Measurements from ENCODE around the gene ASTN2. TPM values are rescaled to one million over a fixed set of nuclear protein-coding genes. Genes with fewer than 3 reads are reported as not detected.

Gene ASTN2
- total and polyA plus RNA-seq, 9 of the 15 experiments (the other 6 are each of a cell fraction or from before 2014, with no cell fraction given): 0.56 to 3.5 (median 1.9) TPM

DNA sequence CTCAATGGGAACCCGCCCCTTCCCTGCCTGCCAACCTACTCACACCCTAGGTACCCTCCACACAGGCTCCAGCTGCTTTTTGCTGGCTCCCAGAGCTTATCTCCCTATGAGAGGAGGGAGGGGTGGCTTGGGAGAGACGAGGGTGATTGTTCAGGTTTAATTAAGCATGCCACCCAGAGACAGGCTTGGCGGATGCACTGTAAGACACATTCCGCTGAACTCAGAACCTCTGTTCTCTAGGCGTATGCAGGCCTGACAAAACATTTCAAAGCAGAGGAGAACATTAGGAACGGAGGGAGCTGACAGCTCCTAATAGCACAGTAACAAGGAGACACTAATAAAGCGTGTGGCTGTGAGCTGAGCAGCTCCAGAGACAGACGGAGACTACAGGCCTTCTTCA lies 647.6 kb downstream of the ASTN2 start (continued):
- TF ChIP-seq, protein P1, sequence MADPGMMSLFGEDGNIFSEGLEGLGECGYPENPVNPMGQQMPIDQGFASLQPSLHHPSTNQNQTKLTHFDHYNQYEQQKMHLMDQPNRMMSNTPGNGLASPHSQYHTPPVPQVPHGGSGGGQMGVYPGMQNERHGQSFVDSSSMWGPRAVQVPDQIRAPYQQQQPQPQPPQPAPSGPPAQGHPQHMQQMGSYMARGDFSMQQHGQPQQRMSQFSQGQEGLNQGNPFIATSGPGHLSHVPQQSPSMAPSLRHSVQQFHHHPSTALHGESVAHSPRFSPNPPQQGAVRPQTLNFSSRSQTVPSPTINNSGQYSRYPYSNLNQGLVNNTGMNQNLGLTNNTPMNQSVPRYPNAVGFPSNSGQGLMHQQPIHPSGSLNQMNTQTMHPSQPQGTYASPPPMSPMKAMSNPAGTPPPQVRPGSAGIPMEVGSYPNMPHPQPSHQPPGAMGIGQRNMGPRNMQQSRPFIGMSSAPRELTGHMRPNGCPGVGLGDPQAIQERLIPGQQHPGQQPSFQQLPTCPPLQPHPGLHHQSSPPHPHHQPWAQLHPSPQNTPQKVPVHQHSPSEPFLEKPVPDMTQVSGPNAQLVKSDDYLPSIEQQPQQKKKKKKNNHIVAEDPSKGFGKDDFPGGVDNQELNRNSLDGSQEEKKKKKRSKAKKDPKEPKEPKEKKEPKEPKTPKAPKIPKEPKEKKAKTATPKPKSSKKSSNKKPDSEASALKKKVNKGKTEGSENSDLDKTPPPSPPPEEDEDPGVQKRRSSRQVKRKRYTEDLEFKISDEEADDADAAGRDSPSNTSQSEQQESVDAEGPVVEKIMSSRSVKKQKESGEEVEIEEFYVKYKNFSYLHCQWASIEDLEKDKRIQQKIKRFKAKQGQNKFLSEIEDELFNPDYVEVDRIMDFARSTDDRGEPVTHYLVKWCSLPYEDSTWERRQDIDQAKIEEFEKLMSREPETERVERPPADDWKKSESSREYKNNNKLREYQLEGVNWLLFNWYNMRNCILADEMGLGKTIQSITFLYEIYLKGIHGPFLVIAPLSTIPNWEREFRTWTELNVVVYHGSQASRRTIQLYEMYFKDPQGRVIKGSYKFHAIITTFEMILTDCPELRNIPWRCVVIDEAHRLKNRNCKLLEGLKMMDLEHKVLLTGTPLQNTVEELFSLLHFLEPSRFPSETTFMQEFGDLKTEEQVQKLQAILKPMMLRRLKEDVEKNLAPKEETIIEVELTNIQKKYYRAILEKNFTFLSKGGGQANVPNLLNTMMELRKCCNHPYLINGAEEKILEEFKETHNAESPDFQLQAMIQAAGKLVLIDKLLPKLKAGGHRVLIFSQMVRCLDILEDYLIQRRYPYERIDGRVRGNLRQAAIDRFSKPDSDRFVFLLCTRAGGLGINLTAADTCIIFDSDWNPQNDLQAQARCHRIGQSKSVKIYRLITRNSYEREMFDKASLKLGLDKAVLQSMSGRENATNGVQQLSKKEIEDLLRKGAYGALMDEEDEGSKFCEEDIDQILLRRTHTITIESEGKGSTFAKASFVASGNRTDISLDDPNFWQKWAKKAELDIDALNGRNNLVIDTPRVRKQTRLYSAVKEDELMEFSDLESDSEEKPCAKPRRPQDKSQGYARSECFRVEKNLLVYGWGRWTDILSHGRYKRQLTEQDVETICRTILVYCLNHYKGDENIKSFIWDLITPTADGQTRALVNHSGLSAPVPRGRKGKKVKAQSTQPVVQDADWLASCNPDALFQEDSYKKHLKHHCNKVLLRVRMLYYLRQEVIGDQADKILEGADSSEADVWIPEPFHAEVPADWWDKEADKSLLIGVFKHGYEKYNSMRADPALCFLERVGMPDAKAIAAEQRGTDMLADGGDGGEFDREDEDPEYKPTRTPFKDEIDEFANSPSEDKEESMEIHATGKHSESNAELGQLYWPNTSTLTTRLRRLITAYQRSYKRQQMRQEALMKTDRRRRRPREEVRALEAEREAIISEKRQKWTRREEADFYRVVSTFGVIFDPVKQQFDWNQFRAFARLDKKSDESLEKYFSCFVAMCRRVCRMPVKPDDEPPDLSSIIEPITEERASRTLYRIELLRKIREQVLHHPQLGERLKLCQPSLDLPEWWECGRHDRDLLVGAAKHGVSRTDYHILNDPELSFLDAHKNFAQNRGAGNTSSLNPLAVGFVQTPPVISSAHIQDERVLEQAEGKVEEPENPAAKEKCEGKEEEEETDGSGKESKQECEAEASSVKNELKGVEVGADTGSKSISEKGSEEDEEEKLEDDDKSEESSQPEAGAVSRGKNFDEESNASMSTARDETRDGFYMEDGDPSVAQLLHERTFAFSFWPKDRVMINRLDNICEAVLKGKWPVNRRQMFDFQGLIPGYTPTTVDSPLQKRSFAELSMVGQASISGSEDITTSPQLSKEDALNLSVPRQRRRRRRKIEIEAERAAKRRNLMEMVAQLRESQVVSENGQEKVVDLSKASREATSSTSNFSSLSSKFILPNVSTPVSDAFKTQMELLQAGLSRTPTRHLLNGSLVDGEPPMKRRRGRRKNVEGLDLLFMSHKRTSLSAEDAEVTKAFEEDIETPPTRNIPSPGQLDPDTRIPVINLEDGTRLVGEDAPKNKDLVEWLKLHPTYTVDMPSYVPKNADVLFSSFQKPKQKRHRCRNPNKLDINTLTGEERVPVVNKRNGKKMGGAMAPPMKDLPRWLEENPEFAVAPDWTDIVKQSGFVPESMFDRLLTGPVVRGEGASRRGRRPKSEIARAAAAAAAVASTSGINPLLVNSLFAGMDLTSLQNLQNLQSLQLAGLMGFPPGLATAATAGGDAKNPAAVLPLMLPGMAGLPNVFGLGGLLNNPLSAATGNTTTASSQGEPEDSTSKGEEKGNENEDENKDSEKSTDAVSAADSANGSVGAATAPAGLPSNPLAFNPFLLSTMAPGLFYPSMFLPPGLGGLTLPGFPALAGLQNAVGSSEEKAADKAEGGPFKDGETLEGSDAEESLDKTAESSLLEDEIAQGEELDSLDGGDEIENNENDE (IDR thresholded peaks at IDR 0.05; ENCODE audit: low read depth, low read length): no peak
- TF ChIP-seq TEAD1 (CRISPR knock-in tag; IDR thresholded peaks at IDR 0.05): no peak
- no peak for TF ChIP-seq POLR3A (IDR thresholded peaks at IDR 0.05; ENCODE audit: borderline replicate concordance, extremely low read depth, insufficient read depth, insufficient read length)
- no peak for TF ChIP-seq SUPT5H (IDR thresholded peaks at IDR 0.05)
- TF ChIP-seq ADNP (tag; IDR thresholded peaks at IDR 0.05): no peak

Data from K562 (cell line).